ENCODE measurements around the gene PTPRJ.

The PTPRJ gene

DNA sequence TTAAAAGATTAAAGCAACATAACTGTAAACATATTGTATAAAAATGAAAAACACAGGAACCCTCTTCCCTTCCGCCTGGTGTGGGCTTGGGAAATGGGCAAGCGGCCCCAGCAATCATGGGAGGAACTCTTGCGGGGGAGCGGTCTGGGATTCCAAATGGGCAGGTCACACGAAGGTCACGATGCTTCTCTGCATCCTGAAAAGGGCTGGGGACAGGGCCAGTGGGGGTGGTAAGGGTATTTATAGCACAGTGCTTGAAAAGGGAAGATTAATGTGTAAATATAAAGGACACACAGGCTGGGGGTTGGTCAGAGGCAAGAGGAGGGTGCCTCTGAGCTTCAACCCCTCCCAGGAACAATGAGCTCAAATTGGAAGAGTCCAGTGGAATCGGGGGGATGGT, 189.4 kb downstream of the PTPRJ start:
- DNase-seq, result no peak

GRCh38 chr11:48170241-48171233, 190.2 kb downstream of the PTPRJ start:
- no peak for DNase-seq

DNA sequence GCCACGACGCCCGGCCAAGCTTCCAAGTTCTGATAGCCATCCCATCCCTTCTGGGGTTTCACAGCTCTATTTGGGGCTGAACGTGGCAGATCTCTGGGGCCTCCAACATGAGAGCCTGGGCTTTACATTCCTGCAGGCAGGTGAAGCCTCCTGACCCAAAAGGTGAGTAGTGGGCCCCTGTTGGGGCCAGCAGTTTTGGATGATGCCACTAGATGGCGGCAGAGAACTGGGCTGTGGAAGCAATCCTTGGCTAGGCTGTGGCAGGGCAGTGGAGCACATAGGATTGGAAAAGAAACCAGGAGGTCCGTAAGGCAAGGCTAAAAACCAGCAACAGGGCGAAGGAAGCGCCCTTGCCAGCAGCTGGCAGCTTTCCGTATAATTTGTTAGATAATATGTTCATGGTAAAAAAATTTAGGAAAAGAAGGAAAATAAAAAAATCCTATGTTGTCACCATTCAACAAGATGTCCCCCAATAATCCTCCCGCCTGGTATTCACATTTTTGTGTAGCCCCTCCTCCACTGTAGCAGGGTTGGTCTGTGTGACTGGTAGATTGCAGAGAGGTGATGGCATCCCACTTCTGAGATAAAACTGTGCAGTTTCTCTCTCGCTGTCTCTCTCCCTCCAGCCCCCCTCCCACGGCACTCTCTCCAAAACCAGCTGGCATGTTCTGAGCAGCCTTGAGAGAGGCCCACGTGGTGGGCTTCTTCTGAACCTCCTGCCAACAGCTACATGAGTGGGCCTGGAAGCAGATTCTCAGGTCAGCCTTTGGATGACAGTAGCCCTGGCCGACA, 192.7 kb downstream of the PTPRJ start:
- DNase-seq, result peak; percentile 42

GRCh38 chr11:48177661-48178060, 197.3 kb downstream of the PTPRJ start:
- DNase-seq, result no peak

- DNase-seq, result no peak
Measured at GRCh38 chr11:48180627-48181026, 200.3 kb downstream of the PTPRJ start.

- no peak for DNase-seq
Measured at GRCh38 chr11:48182860-48183526, 202.6 kb downstream of the PTPRJ start.

GRCh38 chr11:48184452-48184851, 204.1 kb downstream of the PTPRJ start:
- no peak for DNase-seq

- peak; percentile 11 for DNase-seq
Measured at GRCh38 chr11:48190906-48191654, 210.7 kb downstream of the PTPRJ start.

- DNase-seq, result no peak
Measured at GRCh38 chr11:48193876-48194275, 213.5 kb downstream of the PTPRJ start.

- no peak for DNase-seq
Measured at GRCh38 chr11:48207881-48208280, 227.5 kb downstream of the PTPRJ start.

DNA sequence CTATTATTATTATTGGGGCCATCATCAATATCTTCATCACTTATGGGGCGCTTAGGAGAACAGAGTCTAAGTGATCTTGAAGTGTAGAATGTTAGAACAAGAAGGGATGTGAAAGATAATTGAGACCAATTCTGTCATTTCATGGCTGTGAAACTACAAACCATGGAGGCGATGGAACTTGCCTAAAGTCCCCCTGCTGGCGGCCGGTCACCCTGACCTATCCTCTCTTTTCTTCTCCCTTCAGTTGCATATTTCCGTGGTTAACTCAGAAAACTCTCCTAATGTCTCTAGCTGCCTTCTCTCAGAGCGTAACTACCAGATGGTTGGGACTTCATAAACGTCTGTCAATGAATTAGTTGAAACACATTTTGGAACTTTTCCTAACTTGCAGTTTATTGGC, 229.7 kb downstream of the PTPRJ start:
- DNase-seq, result no peak

- DNase-seq, result no peak
Measured at GRCh38 chr11:48216510-48216909, 236.2 kb downstream of the PTPRJ start, which contains the start of gene OR4B1. Gene OR4B1 (plus strand): TSS chr11:48216810. CDS start chr11:48216810, 0 bp downstream.

Data from CD4-positive, alpha-beta T cell treated with Interferon gamma for 1 hour (primary cell).